Measurements from ENCODE around the gene DHCR24.

The DHCR24 gene

GRCh38 chr1:54800899-54801759 lies 85.9 kb downstream of the DHCR24 start, which contains the start of gene TTC22:
Gene TTC22, minus strand, starts transcription at chr1:54801323. Its CDS starts 160 bp downstream, at chr1:54801163.
- peaks cover 26% of the 10 kb centered on the region for H3K4me1 ChIP-seq (ENCODE audit: low read length)
- H3K27ac ChIP-seq (ENCODE audit: low read length) = peak within 1 kb of the TSS; percentile 76; the same call in 1 of the 2 replicates
- TF ChIP-seq CTCF (IDR thresholded peaks at IDR 0.05; ENCODE audit: low read length) = peak; percentile 78
- TF ChIP-seq EZH2phosphoT487 (IDR thresholded peaks at IDR 0.05; ENCODE audit: low read length) = no peak
- no peak for TF ChIP-seq EZH2 (optimal IDR thresholded peaks at IDR 0.05; ENCODE audit: low read depth, low read length)
- H3K9me2 ChIP-seq (replicated peaks; ENCODE audit: insufficient read depth, low read length) = no peaks in the 10 kb centered on the region
- H4K20me1 ChIP-seq (ENCODE audit: insufficient read depth, low read length) = no peaks in the 10 kb centered on the region
- DNase-seq = peak; percentile 87
- no peaks in the 10 kb centered on the region for H3K9me3 ChIP-seq (replicated peaks; ENCODE audit: insufficient read depth, low read length)
- H3K36me3 ChIP-seq (replicated peaks; ENCODE audit: insufficient read depth, low read length) = no peaks in the 10 kb centered on the region
- peak within 1 kb of the TSS; percentile 78 for H3K9ac ChIP-seq (ENCODE audit: low read length)
- peak within 1 kb of the TSS; percentile 87 for H2AFZ ChIP-seq (ENCODE audit: low read length)
- H3F3A ChIP-seq (ENCODE audit: insufficient read depth, low read length) = peaks cover 11% of the 10 kb centered on the region; the same call in 1 of the 2 replicates
- peak within 1 kb of the TSS; percentile 76 for H3K4me2 ChIP-seq (ENCODE audit: low read depth, low read length)
- peak within 1 kb of the TSS; percentile 79 for H3K4me3 ChIP-seq (ENCODE audit: low read length)
- no peaks in the 10 kb centered on the region for H3K27me3 ChIP-seq (replicated peaks; ENCODE audit: insufficient read depth, low read length)
- H3K79me2 ChIP-seq (ENCODE audit: low read length) = 0 out of 2 replicates have a peak, but pooled peaks cover 3% of the 10 kb centered on the region

GRCh38 chr1:54800041-54800898 lies 86.7 kb downstream of the DHCR24 start:
- no peaks in the 10 kb centered on the region for H4K20me1 ChIP-seq (ENCODE audit: insufficient read depth, low read length)
- no peak overlapping the region for H3K27ac ChIP-seq (ENCODE audit: low read length)
- H3K4me1 ChIP-seq (ENCODE audit: low read length) = peaks cover 26% of the 10 kb centered on the region
- peak overlapping the region; percentile 79 for H3K4me3 ChIP-seq (ENCODE audit: low read length)
- no peaks in the 10 kb centered on the region for H3K9me3 ChIP-seq (replicated peaks; ENCODE audit: insufficient read depth, low read length)
- DNase-seq = no peak
- H3K9ac ChIP-seq (ENCODE audit: low read length) = peak overlapping the region; percentile 78
- no peaks in the 10 kb centered on the region for H3K27me3 ChIP-seq (replicated peaks; ENCODE audit: insufficient read depth, low read length)
- H2AFZ ChIP-seq (ENCODE audit: low read length) = peak overlapping the region; percentile 87
- 0 out of 2 replicates have a peak, but pooled peaks cover 3% of the 10 kb centered on the region for H3K79me2 ChIP-seq (ENCODE audit: low read length)
- H3F3A ChIP-seq (ENCODE audit: insufficient read depth, low read length) = peaks cover 11% of the 10 kb centered on the region; the same call in 1 of the 2 replicates
- H3K4me2 ChIP-seq (ENCODE audit: low read depth, low read length) = peak overlapping the region; percentile 76
- H3K9me2 ChIP-seq (replicated peaks; ENCODE audit: insufficient read depth, low read length) = no peaks in the 10 kb centered on the region
- H3K36me3 ChIP-seq (replicated peaks; ENCODE audit: insufficient read depth, low read length) = no peaks in the 10 kb centered on the region
- TF ChIP-seq EZH2 (optimal IDR thresholded peaks at IDR 0.05; ENCODE audit: low read depth, low read length) (no peak), CTCF (IDR thresholded peaks at IDR 0.05; ENCODE audit: low read length) (no peak), EZH2phosphoT487 (IDR thresholded peaks at IDR 0.05; ENCODE audit: low read length) (no peak)
